Cerebellar cortex (tissue), 1 donor: ENCODE results near the gene NKAIN4.

ENCODE experiments used
- DNase-seq: peaks from one replicate; pipeline ENCODE4 v3.0.0-alpha.2; 2015; ENCODE audit warnings: low spot score

Gene NKAIN4

GRCh38 chr20:63194007-63194796 is 60.1 kb downstream of the NKAIN4 start:
- no peak for DNase-seq

- DNase-seq: no peak
These were observed 61.5 kb downstream of the NKAIN4 start for GRCh38 chr20:63192721-63193120.

GRCh38 chr20:63191400-63191799 is 62.9 kb downstream of the NKAIN4 start:
- peak; percentile 73 for DNase-seq

GRCh38 chr20:63190828-63191227 is 63.4 kb downstream of the NKAIN4 start:
- no peak for DNase-seq
